GM12891 (cell line): ENCODE measurements around the gene SMG9.

Source experiments
- POLR2A ChIP-seq: IDR thresholded peaks from 2 replicates; pipeline ENCODE4 v1.6.1; 2011; ENCODE audit warnings: low read depth, low read length, control low read depth
- POLR2AphosphoS5 ChIP-seq: IDR thresholded peaks from 2 replicates; pipeline ENCODE4 v1.6.1; 2011; ENCODE audit warnings: low read depth, low read length, control low read depth
- POU2F2 ChIP-seq: IDR thresholded peaks from 2 replicates; pipeline ENCODE4 v1.6.1; 2011; ENCODE audit warnings: low read depth, mild to moderate bottlenecking, control low read depth, low read length, moderate library complexity
- TAF1 ChIP-seq: IDR thresholded peaks from 2 replicates; pipeline ENCODE4 v1.6.1; 2011; ENCODE audit warnings: low read depth, low read length, control low read depth

DNA sequence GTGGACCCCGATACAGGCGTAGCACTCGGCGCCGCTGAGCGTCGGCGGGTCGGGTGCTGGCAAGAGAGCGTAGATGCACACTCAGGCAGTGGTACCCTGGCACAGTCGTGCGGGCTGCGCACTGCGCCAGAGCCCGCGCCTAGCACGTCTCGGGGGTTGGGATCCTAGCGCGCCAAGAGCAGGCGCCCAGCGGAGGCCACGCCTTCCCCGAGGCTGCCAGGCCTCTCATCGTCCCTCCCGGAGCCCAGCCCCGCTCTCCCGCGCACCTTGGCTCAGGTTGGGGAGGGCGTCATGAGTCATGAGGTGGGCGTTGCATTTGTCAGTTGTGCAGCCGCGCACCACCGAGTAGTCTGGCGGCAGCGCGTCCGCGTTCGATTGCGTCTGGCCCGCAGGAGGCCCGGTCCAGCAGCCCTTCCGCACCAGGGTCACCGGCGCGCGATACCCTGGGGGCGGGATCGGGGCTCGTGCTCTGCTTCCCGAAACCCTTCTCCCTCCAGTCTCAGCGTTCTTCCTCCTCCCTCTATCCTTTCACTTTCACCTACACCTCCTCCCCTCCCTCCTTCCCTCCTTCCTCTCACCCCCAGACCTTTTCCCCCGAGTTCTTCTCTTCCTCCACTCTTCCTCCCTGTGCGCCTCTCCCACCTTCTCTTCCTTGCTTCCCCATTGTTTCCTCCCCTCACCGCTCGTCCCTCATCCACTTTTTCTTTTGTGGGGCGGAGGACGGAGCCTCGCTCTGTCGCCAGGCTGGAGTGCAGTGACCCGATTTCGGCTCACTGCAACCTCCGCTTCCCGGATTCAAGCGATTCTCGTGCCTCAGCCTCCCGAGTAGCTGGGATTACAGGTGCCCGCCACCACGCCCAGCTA, 44.0 kb upstream of the SMG9 start:
- TF ChIP-seq TAF1 (no peak), POLR2A (no peak), POU2F2 (no peak), POLR2AphosphoS5 (no peak)
